Smooth muscle cell (in vitro differentiated cells): ENCODE measurements around the gene LHPP. TPM values are rescaled to one million over a fixed set of nuclear protein-coding genes. Genes with fewer than 3 reads are reported as not detected.

Experiments
- DNase-seq: peaks from one replicate; lab custom pipeline; 2025; ENCODE audit not compliant: unreplicated experiment; lab: John Stamatoyannopoulos, UW
- H2AFZ ChIP-seq: fragments of 200-600 bp; sonication (generic); 2 replicates; pipeline ENCODE4 v1.6.0; 2016; ENCODE audit warnings: antibody characterized with exemption, low read depth, mild to moderate bottlenecking
- H3F3A ChIP-seq: fragments of 200-600 bp; sonication (generic); 2 replicates; pipeline ENCODE4 v1.6.0; 2017; ENCODE audit warnings: antibody characterized with exemption, low read depth
- H3K27ac ChIP-seq: fragments of 200-600 bp; sonication (generic); 2 replicates; pipeline ENCODE4 v1.5.1; 2016; ENCODE audit warnings: low read depth, mild to moderate bottlenecking
- H3K27me3 ChIP-seq: fragments of 200-600 bp; sonication (generic); 2 replicates; pipeline ENCODE4 v1.6.1; 2016; ENCODE audit warnings: low read depth, mild to moderate bottlenecking
- H3K36me3 ChIP-seq: fragments of 200-600 bp; sonication (generic); 2 replicates; pipeline ENCODE4 v1.5.1; 2016; ENCODE audit warnings: low read depth
- H3K4me1 ChIP-seq: fragments of 200-600 bp; sonication (generic); 2 replicates; pipeline ENCODE4 v1.5.1; 2016; ENCODE audit warnings: low read depth
- H3K4me2 ChIP-seq: fragments of 200-600 bp; sonication (generic); 2 replicates; pipeline ENCODE4 v1.6.0; 2016; ENCODE audit warnings: mild to moderate bottlenecking
- H3K4me3 ChIP-seq: fragments of 200-600 bp; sonication (generic); 2 replicates; pipeline ENCODE4 v1.5.1; 2016; ENCODE audit warnings: mild to moderate bottlenecking
- H3K79me2 ChIP-seq: fragments of 200-600 bp; sonication (generic); 2 replicates; pipeline ENCODE4 v1.6.0; 2016; ENCODE audit warnings: low read depth, mild to moderate bottlenecking
- H3K9ac ChIP-seq: fragments of 200-600 bp; sonication (generic); 2 replicates; pipeline ENCODE4 v1.6.0; 2016; ENCODE audit warnings: low read depth
- H3K9me3 ChIP-seq: fragments of 200-600 bp; sonication (generic); replicated peaks from 2 replicates; pipeline ENCODE4 v1.5.1; 2016; ENCODE audit warnings: low read depth
- H4K20me1 ChIP-seq: fragments of 200-600 bp; sonication (generic); 2 replicates; pipeline ENCODE4 v1.6.0; 2016; ENCODE audit warnings: low read depth
- CTCF ChIP-seq: fragments of 200-600 bp; sonication (generic); IDR thresholded peaks from 2 replicates; pipeline ENCODE4 v1.5.1; 2017; ENCODE audit warnings: borderline replicate concordance, mild to moderate bottlenecking, antibody characterized with exemption; ENCODE audit not compliant: insufficient read depth, poor library complexity, severe bottlenecking
- WGBS: methylation state at CpG from one replicate; pipeline ENCODE4 v1.1.7; 2016; ENCODE audit warnings: low lambda C conversion rate; 5-methylcytosine and 5-hydroxymethylcytosine counted together
- polyA plus RNA-seq: library from polyadenylated mRNA; unstranded; fragments of >200 nt; fragmentation: Nextera tagmentation; extraction: Ambion mirVana; gene quantifications from 2 replicates; pipeline ENCODE4 v1.2.1, GENCODE V29; 2016
- total RNA-seq: library from RNA; depleted of rRNA; stranded (reverse); fragments of >200 nt; gene quantifications from 2 replicates; pipeline ENCODE4 v1.2.3, GENCODE V29; 2014

Gene LHPP
- total and polyA plus RNA-seq, 2 experiments from 2014 or later, result 7.6 to 14.0 TPM

- Histone ChIP-seq H2AFZ (no peak overlapping the region), H3K4me3 (no peak overlapping the region), H3K4me2 (no peak overlapping the region), H3K79me2 (no peaks in the 10 kb centered on the region), H3K4me1 (peaks cover 4% of the 10 kb centered on the region), H3K36me3 (no peaks in the 10 kb centered on the region), H3F3A (no peaks in the 10 kb centered on the region), H3K9ac (no peak overlapping the region), H4K20me1 (no peaks in the 10 kb centered on the region), H3K9me3 (no peaks in the 10 kb centered on the region), H3K27ac (no peak overlapping the region), H3K27me3 (no peaks in the 10 kb centered on the region)
- TF ChIP-seq CTCF, result no peak
- no peak for DNase-seq
- 82% methylated on average over 3 of the region's 3 CpGs for WGBS
Observed at GRCh38 chr10:124532788-124533187, 71.2 kb downstream of the LHPP start.

GRCh38 chr10:124533266-124533665, 71.6 kb downstream of the LHPP start:
- no peaks in the 10 kb centered on the region for H3F3A ChIP-seq
- H3K36me3 ChIP-seq, result no peaks in the 10 kb centered on the region
- no peak overlapping the region for H3K4me3 ChIP-seq
- H3K9ac ChIP-seq, result no peak overlapping the region
- DNase-seq, result no peak
- no peaks in the 10 kb centered on the region for H4K20me1 ChIP-seq
- no peaks in the 10 kb centered on the region for H3K27me3 ChIP-seq
- 93% methylated on average over 13 of the region's 13 CpGs for whole genome bisulfite sequencing
- H3K4me1 ChIP-seq, result peaks cover 4% of the 10 kb centered on the region
- no peaks in the 10 kb centered on the region for H3K9me3 ChIP-seq
- no peak overlapping the region for H3K4me2 ChIP-seq
- H3K27ac ChIP-seq, result no peak overlapping the region
- no peak overlapping the region for H2AFZ ChIP-seq
- H3K79me2 ChIP-seq, result no peaks in the 10 kb centered on the region
- no peak for TF ChIP-seq CTCF

GRCh38 chr10:124534231-124534798, 72.7 kb downstream of the LHPP start:
- Histone ChIP-seq H3K27me3 (no peaks in the 10 kb centered on the region), H3K9ac (no peak overlapping the region), H3K27ac (no peak overlapping the region), H3K4me3 (no peak overlapping the region), H3F3A (no peaks in the 10 kb centered on the region), H3K4me1 (peaks cover 4% of the 10 kb centered on the region), H2AFZ (no peak overlapping the region), H4K20me1 (no peaks in the 10 kb centered on the region), H3K4me2 (no peak overlapping the region), H3K36me3 (no peaks in the 10 kb centered on the region), H3K79me2 (no peaks in the 10 kb centered on the region), H3K9me3 (no peaks in the 10 kb centered on the region)
- DNase-seq, result no peak
- TF ChIP-seq CTCF, result no peak
- 86% methylated on average over 30 of the region's 30 CpGs for WGBS
